Heart left ventricle (tissue), 16 donors: ENCODE data around the gene TMEM86B. TPM values are rescaled to one million over a fixed set of nuclear protein-coding genes. Genes with fewer than 3 reads are reported as not detected.

Source experiments
- ATAC-seq, 4 donors: fragments of 200-7000 bp; cut with Tn5 transposase; one replicate each; pipeline ENCODE4 v1.9.1; 2020 to 2022; ENCODE audit warnings: moderate library complexity in 4 of 4, mild to moderate bottlenecking in 3 of 4, moderate number of reproducible peaks in 1 of 4
- DNase-seq, 5 donors: peaks; one replicate each; pipeline ENCODE4 v3.0.0-alpha.2; 2020
- H3K27ac ChIP-seq, 12 donors: fragments of 200-600 bp; sonication (generic) in 4 of 12; one replicate each; pipeline versions ENCODE4 v1.5.0 to v1.8.0; 2016 to 2022; ENCODE audit warnings: mild to moderate bottlenecking in 2 of 12
- H3K27me3 ChIP-seq, 9 donors: fragments of 200-600 bp; sonication (generic) in 2 of 9; one replicate each; pipeline versions ENCODE4 v1.5.1 to v1.8.0; 2016 to 2022; ENCODE audit warnings: mild to moderate bottlenecking in 3 of 9
- H3K36me3 ChIP-seq, 9 donors: fragments of 200-600 bp; sonication (generic) in 2 of 9; one replicate each; pipeline versions ENCODE4 v1.5.0 to v1.8.0; 2018 to 2022; ENCODE audit warnings: mild to moderate bottlenecking in 2 of 9
- H3K4me1 ChIP-seq, 12 donors: fragments of 200-600 bp; sonication (generic) in 4 of 12; one replicate each; pipeline versions ENCODE4 v1.5.0 to v1.8.0; 2016 to 2022; ENCODE audit warnings: mild to moderate bottlenecking in 3 of 12
- H3K4me3 ChIP-seq, 12 donors: fragments of 200-600 bp; sonication (generic) in 4 of 12; one replicate each; pipeline versions ENCODE4 v1.5.0 to v1.8.0; 2017 to 2022; ENCODE audit warnings: mild to moderate bottlenecking in 9 of 12, moderate library complexity in 4 of 12
- H3K9me3 ChIP-seq, 12 donors: fragments of 200-600 bp; sonication (generic) in 4 of 12; one replicate each; pipeline versions ENCODE4 v1.5.0 to v1.8.0; 2016 to 2022; ENCODE audit warnings: mild to moderate bottlenecking in 1 of 12
- CTCF ChIP-seq, 12 donors: fragments of 200-600 bp; sonication (generic) in 4 of 12; IDR thresholded peaks; one replicate each; pipeline versions ENCODE4 v1.5.0 to v1.8.0; 2018 to 2022; ENCODE audit warnings: antibody characterized with exemption in 12 of 12, mild to moderate bottlenecking in 5 of 12
- POLR2A ChIP-seq, 2 donors: fragments of 450-650 bp; IDR thresholded peaks; one replicate each; pipeline ENCODE4 v1.6.1; 2017; ENCODE audit warnings: antibody characterized with exemption in 2 of 2, mild to moderate bottlenecking in 2 of 2, moderate library complexity in 2 of 2
- WGBS, 4 donors: extraction: QIAGEN DNeasy Blood & Tissue Kit in 2 of 4; methylation state at CpG; one replicate each; pipeline versions ENCODE4 v1.1.5 to v1.1.7; 2013 to 2018; 5-methylcytosine and 5-hydroxymethylcytosine counted together
- intact Hi-C, 10 donors: fragments of 100-400 bp; cut with DNase I; formaldehyde crosslinking; loops; one replicate each; pipeline versions ENCODE4 v1.11.1 to v1.14.2; 2022
- polyA plus RNA-seq, 2 donors: library from polyadenylated mRNA; stranded (reverse); fragments of 200-250 nt; gene quantifications; one replicate each; pipeline ENCODE4 v1.2.3, GENCODE V29; 2013
- total RNA-seq, 9 donors: library from RNA; depleted of rRNA in 2 of 9; stranded (reverse); fragments of >200 nt in 2 of 9; fragmentation: NEBNext Ultra II Directional in 3 of 9; extraction: Animal tissue kit (Norgen Biotek cat#: 25700) in 3 of 9; gene quantifications; one replicate each; pipeline versions ENCODE4 v1.1.0 to v1.2.4, GENCODE V29; 2016 to 2023
- donor health status: ischemic (EF 13 %, LVEDD 7.1; RV severe dilation, severe dysfunction).
- donor health status: healthy with polysubstance abuse.
- donor health status: DM: no; HTN: yes; CAD: no.
- donor health status: DM: no; HTN: no; CAD: no.
- donor health status: ischemic (EF 25% LVEDD 6.9; RV normal size, moderate dysfunction).
- donor health status: ischemic (EF 25% LVEDD 5.7; RV mildly dilated, moderate dysfunction).
- donor health status: healthy.
- donor health status: DM: yes; HTN: yes; CAD: no.
- donor health status: ischemic (EF 35%, LVEDD 5.7; RV mildly dilated, moderate dysfunction).
- donor health status: nonischemic (EF 11% LVEDD 7.7; RV severe dilation, severe dysfunction).
- donor health status: DM: yes; HTN: yes; CAD: no.
- donor health status: PGD.
- donor health status: ischemic (EF 29% LVEDD 5.4; RV normal size, mild dysfunction).
- donor health status: nonischemic (EF 23%, LVEDD 6.1; RV moderate dilation, normal function).

TMEM86B gene
- total and polyA plus RNA-seq, 11 donors, result 0.64 to 3.1 (median 2.2) TPM

- H3K27me3 ChIP-seq, result no peaks in the 10 kb centered on the region
- WGBS, 4 donors, result 91 to 96% (median 95%) methylated on average over 16 to 18 of the region's 18 CpGs
- H3K36me3 ChIP-seq, result peaks cover 4 to 79% (median 56%) of the 10 kb centered on the region in 9 donors
- peak in 1 of 5 donors; percentile 21 for DNase-seq
- TF ChIP-seq POLR2A (IDR thresholded peaks at IDR 0.05) (no peak), CTCF (IDR thresholded peaks at IDR 0.05) (no peak)
- intact Hi-C loops, result no loop called here
- no peak overlapping the region for H3K4me3 ChIP-seq
- H3K27ac ChIP-seq, result peak overlapping the region in 3 of 12 donors; percentile 55 to 84 (median 65)
- no peaks in the 10 kb centered on the region for H3K9me3 ChIP-seq
- H3K4me1 ChIP-seq, result peaks cover 0 to 24% (median 8%) of the 10 kb centered on the region in 12 donors
- no peak for ATAC-seq
Measured at GRCh38 chr19:55229145-55229788, 704 bp upstream of the TMEM86B start.

GRCh38 chr19:55228015-55228391, 560 bp downstream of the TMEM86B start:
- DNase-seq (peak in 4 of 5 donors; percentile 68 to 84 (median 78)), ATAC-seq (peak; percentile 86 to 91 (median 90))
- H3K36me3 ChIP-seq, result peaks cover 4 to 67% (median 49%) of the 10 kb centered on the region in 9 donors
- H3K4me3 ChIP-seq, result no peak overlapping the region
- H3K27ac ChIP-seq, result peak overlapping the region in 10 of 12 donors; percentile 33 to 84 (median 54)
- intact Hi-C loops, result no loop called here
- 42 to 51% (median 45%) methylated on average over 12 to 17 of the region's 17 CpGs for WGBS, 4 donors
- no peak for TF ChIP-seq CTCF (IDR thresholded peaks at IDR 0.05)
- TF ChIP-seq POLR2A (IDR thresholded peaks at IDR 0.05), result no peak
- H3K27me3 ChIP-seq, result no peaks in the 10 kb centered on the region
- no peaks in the 10 kb centered on the region for H3K9me3 ChIP-seq
- H3K4me1 ChIP-seq, result peaks cover 0 to 24% (median 8%) of the 10 kb centered on the region in 12 donors

GRCh38 chr19:55227241-55228014, 1.1 kb downstream of the TMEM86B start:
- TF ChIP-seq POLR2A (IDR thresholded peaks at IDR 0.05) (no peak), CTCF (IDR thresholded peaks at IDR 0.05) (no peak)
- DNase-seq, result peak in 1 of 5 donors; percentile 42
- ATAC-seq, result peak; percentile 15 to 55 (median 40)
- Histone ChIP-seq H3K36me3 (peaks cover 2 to 61% (median 43%) of the 10 kb centered on the region in 9 donors), H3K27me3 (no peaks in the 10 kb centered on the region), H3K9me3 (no peaks in the 10 kb centered on the region), H3K27ac (peak overlapping the region in 9 of 12 donors; percentile 34 to 84 (median 55)), H3K4me1 (peaks cover 0 to 24% (median 8%) of the 10 kb centered on the region in 12 donors), H3K4me3 (no peak overlapping the region)
- intact Hi-C loops, result no loop called here
- 82 to 86% (median 85%) methylated on average over 19 to 25 of the region's 25 CpGs for WGBS, 4 donors

GRCh38 chr19:55226788-55227187, 1.8 kb downstream of the TMEM86B start:
- DNase-seq (peak in 1 of 5 donors; percentile 19), ATAC-seq (no peak)
- Histone ChIP-seq H3K27ac (no peak overlapping the region), H3K9me3 (no peaks in the 10 kb centered on the region), H3K36me3 (peaks cover 0 to 55% (median 37%) of the 10 kb centered on the region in 9 donors), H3K27me3 (no peaks in the 10 kb centered on the region), H3K4me3 (no peak overlapping the region), H3K4me1 (peaks cover 0 to 24% (median 8%) of the 10 kb centered on the region in 12 donors)
- TF ChIP-seq CTCF (IDR thresholded peaks at IDR 0.05), result no peak
- no peak for TF ChIP-seq POLR2A (IDR thresholded peaks at IDR 0.05)
- intact Hi-C loops, result no loop called here
- 79 to 84% (median 81%) methylated on average over 18 of the region's 18 CpGs for WGBS, 4 donors
